Measurements from ENCODE around the gene KDM4C.

KDM4C gene

GRCh38 chr9:6936103-6936502 lies 178.3 kb downstream of the KDM4C start:
- no peak for DNase-seq

DNA sequence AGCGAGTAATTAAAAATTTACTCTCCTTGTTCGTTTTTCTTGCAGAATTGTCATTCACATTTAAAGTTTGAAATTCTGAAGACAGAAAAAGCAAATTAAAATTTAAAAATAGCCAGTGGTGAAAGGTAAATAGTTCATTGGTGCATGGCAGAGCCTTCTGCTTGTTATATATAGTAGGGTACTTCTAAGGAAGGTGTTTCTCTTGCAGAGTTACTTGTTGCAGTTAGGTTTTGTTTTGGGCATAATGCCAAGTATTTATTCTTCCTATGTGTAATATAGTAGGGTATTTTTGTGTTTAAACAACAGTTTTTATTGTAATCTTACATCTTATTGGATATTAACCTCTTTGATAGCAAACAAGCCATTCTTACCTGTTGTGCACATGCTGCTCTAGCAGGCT lies 179.4 kb downstream of the KDM4C start:
- H3K4me3 ChIP-seq (ENCODE audit: low read depth, low read length) = no peak overlapping the region
- no peak for TF ChIP-seq CTCF (IDR thresholded peaks at IDR 0.05; ENCODE audit: low read depth, low read length)
- no peaks in the 10 kb centered on the region for H3K27me3 ChIP-seq
- peaks cover 16% of the 10 kb centered on the region; the same call in 1 of the 2 replicates for H3K4me1 ChIP-seq
- H3K9me3 ChIP-seq = no peaks in the 10 kb centered on the region
- H3K36me3 ChIP-seq = no peaks in the 10 kb centered on the region
- DNase-seq = no peak

More at GRCh38 chr9:6936103-6936502, 178.3 kb downstream of the KDM4C start:
- Histone ChIP-seq H3K4me1 (peaks cover 5% of the 10 kb centered on the region; the same call in 1 of the 2 replicates), H3K9me3 (no peaks in the 10 kb centered on the region), H3K4me3 (ENCODE audit: low read depth, low read length) (no peak overlapping the region), H3K36me3 (no peaks in the 10 kb centered on the region), H3K27me3 (no peaks in the 10 kb centered on the region)
- TF ChIP-seq CTCF (IDR thresholded peaks at IDR 0.05; ENCODE audit: low read depth, low read length) = no peak

- TF ChIP-seq CTCF (IDR thresholded peaks at IDR 0.05; ENCODE audit: low read depth, low read length) = no peak
- H3K4me3 ChIP-seq (ENCODE audit: low read depth, low read length) = no peak overlapping the region
- DNase-seq = no peak
- no peaks in the 10 kb centered on the region for H3K9me3 ChIP-seq
- H3K27me3 ChIP-seq = no peaks in the 10 kb centered on the region
- no peaks in the 10 kb centered on the region for H3K36me3 ChIP-seq
- H3K4me1 ChIP-seq = peaks cover 16% of the 10 kb centered on the region; the same call in 1 of the 2 replicates
Measured at GRCh38 chr9:6938447-6938846, 180.7 kb downstream of the KDM4C start.

DNA sequence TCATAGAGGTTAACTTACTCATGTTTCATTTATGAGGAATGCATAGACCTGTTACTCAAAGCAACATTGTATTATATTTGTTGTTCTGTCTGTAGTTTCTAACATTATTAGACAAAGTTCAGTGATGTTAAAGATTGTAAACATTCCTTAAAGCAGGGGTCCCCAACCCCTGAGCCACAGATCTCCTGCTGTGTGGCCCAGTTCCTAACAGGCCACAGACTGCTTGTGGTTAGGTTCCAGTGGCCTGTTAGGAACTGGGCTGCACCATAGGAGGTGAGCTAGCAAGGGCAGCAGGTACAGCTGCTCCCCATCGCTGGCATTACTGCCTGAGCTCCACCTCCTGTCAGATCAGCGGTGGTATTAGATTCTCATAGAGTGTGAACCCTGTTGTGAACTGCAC lies 181.1 kb downstream of the KDM4C start:
- H3K4me3 ChIP-seq (ENCODE audit: low read depth, low read length) = no peak overlapping the region
- no peaks in the 10 kb centered on the region for H3K27me3 ChIP-seq
- TF ChIP-seq CTCF (IDR thresholded peaks at IDR 0.05; ENCODE audit: low read depth, low read length) = no peak
- peaks cover 16% of the 10 kb centered on the region; the same call in 1 of the 2 replicates for H3K4me1 ChIP-seq
- no peaks in the 10 kb centered on the region for H3K9me3 ChIP-seq
- DNase-seq = no peak
- H3K36me3 ChIP-seq = no peaks in the 10 kb centered on the region

- no peak overlapping the region for H3K4me3 ChIP-seq (ENCODE audit: low read depth, low read length)
- no peaks in the 10 kb centered on the region for H3K36me3 ChIP-seq
- no peaks in the 10 kb centered on the region for H3K9me3 ChIP-seq
- H3K27me3 ChIP-seq = no peaks in the 10 kb centered on the region
- H3K4me1 ChIP-seq = peaks cover 22% of the 10 kb centered on the region; the same call in 1 of the 2 replicates
- peak; percentile 68 for DNase-seq
- no peak for TF ChIP-seq CTCF (IDR thresholded peaks at IDR 0.05; ENCODE audit: low read depth, low read length)
Measured at GRCh38 chr9:6941501-6941900, 183.7 kb downstream of the KDM4C start.

DNA sequence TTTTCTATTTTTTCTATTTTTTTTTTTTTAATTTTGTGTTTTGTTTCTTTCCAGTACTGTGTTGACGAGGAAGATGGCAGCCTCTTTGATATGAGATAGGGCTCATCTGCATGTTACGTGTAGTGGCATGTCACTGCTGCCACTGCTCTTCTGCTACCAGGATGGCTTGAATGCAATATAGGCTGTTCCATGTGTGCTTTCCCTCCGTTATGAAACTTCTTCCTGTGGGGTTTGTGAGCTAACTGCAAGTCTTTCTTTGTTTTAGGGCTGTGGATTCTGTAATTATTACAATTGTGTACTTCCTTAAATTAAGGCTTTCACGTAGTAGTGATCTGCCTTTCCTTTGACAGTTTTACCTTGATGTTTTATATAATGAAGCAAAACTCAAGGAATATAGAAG lies 184.6 kb downstream of the KDM4C start:
- no peaks in the 10 kb centered on the region for H3K9me3 ChIP-seq
- no peaks in the 10 kb centered on the region for H3K36me3 ChIP-seq
- H3K27me3 ChIP-seq = no peaks in the 10 kb centered on the region
- no peak for DNase-seq
- H3K4me3 ChIP-seq (ENCODE audit: low read depth, low read length) = no peak overlapping the region
- H3K4me1 ChIP-seq = peaks cover 25% of the 10 kb centered on the region; the same call in 1 of the 2 replicates
- no peak for TF ChIP-seq CTCF (IDR thresholded peaks at IDR 0.05; ENCODE audit: low read depth, low read length)

Measured in BE2C (cell line).